WTC11 (cell line): ENCODE results near the gene TOX2. TPM values are rescaled to one million over a fixed set of nuclear protein-coding genes. Genes with fewer than 3 reads are reported as not detected.

Experiments
- ATAC-seq: fragments of 200-7000 bp; cut with Tn5 transposase; 2 replicates; pipeline ENCODE4 v1.10.0; 2021; ENCODE audit warnings: mild to moderate bottlenecking, moderate library complexity
- CTCF ChIA-PET: fragments of 300-600 bp; sonication (Branson Sonifier 250); formaldehyde crosslinking; loops from one replicate; lab custom pipeline; 2021; ENCODE audit warnings: antibody characterized with exemption; lab: Charles Lee
- POLR2A ChIA-PET: fragments of 350-600 bp; sonication (Branson Sonifier 250); formaldehyde crosslinking; loops from one replicate; lab custom pipeline; 2021; ENCODE audit warnings: antibody characterized with exemption; lab: Charles Lee
- DNase-seq: peaks from one replicate; pipeline ENCODE4 v3.0.0; 2021; ENCODE audit warnings: low spot score
- H3K27ac Mint-ChIP-seq: 2 replicates; pipeline ENCODE4 v1.8.0; 2021; ENCODE audit warnings: mixed read lengths
- H3K27me3 Mint-ChIP-seq: 2 replicates; pipeline ENCODE4 v1.8.0; 2021; ENCODE audit warnings: low read depth, mild to moderate bottlenecking, moderate library complexity, mixed read lengths
- H3K36me3 Mint-ChIP-seq: 2 replicates; pipeline ENCODE4 v1.8.0; 2021; ENCODE audit warnings: mixed read lengths
- H3K4me1 Mint-ChIP-seq: 2 replicates; pipeline ENCODE4 v1.8.0; 2022; ENCODE audit warnings: mixed read lengths
- H3K4me3 Mint-ChIP-seq: 2 replicates; pipeline ENCODE4 v1.8.0; 2021; ENCODE audit warnings: mild to moderate bottlenecking, moderate library complexity, mixed read lengths
- H3K9me3 Mint-ChIP-seq: 2 replicates; pipeline ENCODE4 v1.8.0; 2021; ENCODE audit warnings: mixed read lengths
- ATF3 ChIP-seq: sonication (generic); formaldehyde crosslinking; conservative IDR thresholded peaks from 2 replicates; pipeline ENCODE4 v1.8.1; 2022; ENCODE audit warnings: mild to moderate bottlenecking, missing genetic modification reagents
- ELF4 ChIP-seq: sonication (generic); formaldehyde crosslinking; IDR thresholded peaks from 2 replicates; pipeline ENCODE4 v1.8.1; 2022; ENCODE audit warnings: low read depth, mild to moderate bottlenecking, moderate library complexity, missing genetic modification reagents
- EMX1 ChIP-seq: fragments of 250-450 bp; sonication (Bioruptor Pico); IDR thresholded peaks from 2 replicates; pipeline ENCODE4 v1.8.0; 2021; ENCODE audit warnings: mild to moderate bottlenecking
- PRDM15 ChIP-seq: sonication (generic); formaldehyde crosslinking; IDR thresholded peaks from 2 replicates; pipeline ENCODE4 v1.8.0; 2022; ENCODE audit warnings: missing genetic modification reagents
- TEAD1 ChIP-seq: sonication (generic); formaldehyde crosslinking; IDR thresholded peaks from 2 replicates; pipeline ENCODE4 v1.8.0; 2022; ENCODE audit warnings: mild to moderate bottlenecking, missing genetic modification reagents
- ZNF232 ChIP-seq: sonication (generic); formaldehyde crosslinking; IDR thresholded peaks from 2 replicates; pipeline ENCODE4 v1.8.0; 2022; ENCODE audit warnings: mild to moderate bottlenecking, missing genetic modification reagents
- ZNF281 ChIP-seq: sonication (generic); formaldehyde crosslinking; IDR thresholded peaks from 2 replicates; pipeline ENCODE4 v1.8.0; 2023; ENCODE audit warnings: mild to moderate bottlenecking, missing genetic modification reagents
- ZNF512 ChIP-seq: sonication (generic); formaldehyde crosslinking; IDR thresholded peaks from 2 replicates; pipeline ENCODE4 v1.8.1; 2022; ENCODE audit warnings: missing genetic modification reagents, borderline replicate concordance
- total RNA-seq: library from RNA; stranded (reverse); gene quantifications from 3 replicates; pipeline ENCODE4 v1.2.3, GENCODE V29; 2021

TOX2 gene
- total RNA-seq, 1 experiment from 2014 or later = 3.4 TPM

DNA sequence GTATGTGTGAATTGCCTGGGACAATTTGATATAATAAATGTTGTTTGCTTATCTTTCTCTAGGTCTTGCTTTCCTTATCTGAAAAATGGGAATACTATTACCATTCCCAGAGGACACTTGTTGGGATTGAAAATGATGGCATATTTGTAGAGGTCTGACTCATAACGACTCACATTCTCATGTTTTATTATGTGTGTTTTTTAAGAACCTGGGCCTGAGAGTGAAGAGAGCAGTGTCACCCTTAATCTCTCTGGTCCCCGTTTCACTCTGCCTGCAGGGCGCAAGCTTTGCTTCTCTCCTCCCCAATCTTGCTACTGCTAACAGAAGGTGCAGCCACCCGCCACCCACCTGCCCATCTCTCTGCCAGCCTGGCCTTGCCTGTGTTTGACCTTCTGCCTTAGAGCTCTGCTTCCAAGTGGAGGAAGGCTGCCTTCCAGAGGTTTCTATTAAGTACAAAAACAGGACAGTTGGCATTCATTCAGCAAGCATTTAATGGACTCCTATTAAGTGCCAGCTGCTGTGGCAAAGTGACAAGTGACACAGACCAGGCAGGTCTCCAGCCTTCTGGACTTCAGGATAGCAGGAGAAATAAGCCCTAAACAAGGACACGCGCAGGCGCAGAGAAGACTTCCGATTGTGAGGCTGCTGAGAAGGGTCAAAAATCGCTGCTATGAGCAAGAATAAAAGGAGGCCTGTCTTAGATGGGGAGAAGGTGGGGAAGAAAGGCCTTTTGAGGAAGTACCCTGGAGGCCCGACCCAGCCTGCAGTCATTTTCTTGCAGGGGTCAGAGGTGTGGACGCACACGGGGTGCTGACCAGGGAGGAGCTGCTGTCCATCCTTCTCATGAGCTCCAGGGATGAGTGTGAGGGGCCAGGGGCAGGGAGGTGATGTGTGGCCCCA lies 159.8 kb downstream of the TOX2 start:
- ChIA-PET POLR2A (no interaction called here), CTCF (no interaction called here)
- H3K27ac Mint-ChIP-seq = no peak overlapping the region
- no peaks in the 10 kb centered on the region for H3K9me3 Mint-ChIP-seq
- H3K36me3 Mint-ChIP-seq = no peaks in the 10 kb centered on the region
- no peak overlapping the region for H3K4me3 Mint-ChIP-seq
- DNase-seq = no peak
- no peaks in the 10 kb centered on the region; the same call in 1 of the 2 replicates for H3K27me3 Mint-ChIP-seq
- TF ChIP-seq TEAD1 (CRISPR knock-in tag) (no peak), PRDM15 (CRISPR knock-in tag) (no peak), EMX1 (CRISPR knock-in tag) (no peak), ZNF232 (CRISPR knock-in tag) (no peak), ATF3 (CRISPR knock-in tag) (no peak)
- peaks cover 10% of the 10 kb centered on the region for H3K4me1 Mint-ChIP-seq
- no peak for ATAC-seq

DNA sequence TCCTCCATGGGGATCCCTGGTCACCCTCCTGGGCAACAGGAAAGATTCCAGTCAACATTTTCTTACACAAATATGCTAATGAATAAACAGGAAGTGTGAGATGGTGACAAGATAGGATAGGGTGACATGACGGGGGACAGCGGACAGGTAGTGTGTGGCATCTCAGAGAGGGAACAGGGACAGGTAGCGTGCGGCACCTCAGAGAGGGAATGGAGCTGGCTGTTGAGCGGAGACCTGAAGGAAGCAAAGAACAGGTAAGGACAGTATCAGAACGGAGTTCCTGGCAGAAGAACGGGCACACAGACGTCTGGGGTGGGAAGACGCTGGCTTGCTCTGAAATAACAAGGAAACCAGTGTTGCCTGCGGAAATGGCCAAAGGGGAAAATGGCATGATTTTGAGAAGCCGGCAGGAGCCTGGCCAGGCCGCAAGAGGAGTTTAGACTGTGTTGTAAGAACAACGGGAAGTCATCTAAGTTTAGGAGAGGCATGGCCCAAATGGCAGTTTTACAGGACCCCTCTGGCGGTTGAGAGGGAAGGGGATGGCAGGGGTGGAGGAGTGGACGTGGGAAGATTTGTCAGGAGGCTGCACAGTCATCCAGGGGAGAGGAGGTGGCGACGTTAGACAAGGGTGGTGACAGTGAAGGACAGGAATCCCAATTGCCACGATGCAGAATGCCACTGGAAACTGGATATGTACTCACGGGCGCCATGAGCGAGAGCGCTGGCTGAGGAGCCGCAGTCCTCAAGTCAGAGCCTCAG lies 160.7 kb downstream of the TOX2 start:
- Mint-ChIP-seq H3K36me3 (no peaks in the 10 kb centered on the region), H3K9me3 (no peaks in the 10 kb centered on the region), H3K27ac (no peak overlapping the region), H3K27me3 (no peaks in the 10 kb centered on the region; the same call in 1 of the 2 replicates), H3K4me3 (no peak overlapping the region), H3K4me1 (peaks cover 10% of the 10 kb centered on the region)
- CTCF ChIA-PET = no interaction called here
- ATAC-seq (no peak), DNase-seq (no peak)
- TF ChIP-seq ZNF232 (CRISPR knock-in tag) = no peak
- TF ChIP-seq ELF4 = no peak
- POLR2A ChIA-PET = no interaction called here

DNA sequence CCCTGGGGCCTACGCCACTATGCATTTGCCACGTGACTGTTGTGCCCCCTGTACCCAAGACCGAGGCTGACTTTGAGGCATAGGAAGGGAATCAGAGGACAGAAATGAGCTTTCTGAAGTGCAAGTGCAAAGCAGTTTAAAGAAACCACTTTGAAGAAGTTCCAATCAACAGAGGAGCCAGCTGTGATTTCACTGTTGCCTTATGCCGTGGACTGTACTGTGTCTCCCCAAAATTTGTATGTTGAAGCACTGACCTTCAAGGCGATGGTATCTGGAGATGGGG lies 161.2 kb downstream of the TOX2 start:
- H3K27ac Mint-ChIP-seq = no peak overlapping the region
- no peak overlapping the region for H3K4me3 Mint-ChIP-seq
- TF ChIP-seq ZNF512 (CRISPR knock-in tag) = no peak
- TF ChIP-seq ZNF232 (CRISPR knock-in tag) = no peak
- TF ChIP-seq ZNF281 (CRISPR knock-in tag) = no peak
- ChIA-PET POLR2A (no interaction called here), CTCF (no interaction called here)
- no peaks in the 10 kb centered on the region; the same call in 1 of the 2 replicates for H3K27me3 Mint-ChIP-seq
- DNase-seq (no peak), ATAC-seq (no peak)
- no peaks in the 10 kb centered on the region for H3K36me3 Mint-ChIP-seq
- no peaks in the 10 kb centered on the region for H3K9me3 Mint-ChIP-seq
- H3K4me1 Mint-ChIP-seq = peaks cover 10% of the 10 kb centered on the region
